Measurements from ENCODE around the gene ADAT3. TPM values are rescaled to one million over a fixed set of nuclear protein-coding genes. Genes with fewer than 3 reads are reported as not detected.

The ADAT3 gene
- polyA plus RNA-seq, 2 of the 4 experiments (the other 2 are of a cell fraction): 0.66 to 5.6 TPM

DNA sequence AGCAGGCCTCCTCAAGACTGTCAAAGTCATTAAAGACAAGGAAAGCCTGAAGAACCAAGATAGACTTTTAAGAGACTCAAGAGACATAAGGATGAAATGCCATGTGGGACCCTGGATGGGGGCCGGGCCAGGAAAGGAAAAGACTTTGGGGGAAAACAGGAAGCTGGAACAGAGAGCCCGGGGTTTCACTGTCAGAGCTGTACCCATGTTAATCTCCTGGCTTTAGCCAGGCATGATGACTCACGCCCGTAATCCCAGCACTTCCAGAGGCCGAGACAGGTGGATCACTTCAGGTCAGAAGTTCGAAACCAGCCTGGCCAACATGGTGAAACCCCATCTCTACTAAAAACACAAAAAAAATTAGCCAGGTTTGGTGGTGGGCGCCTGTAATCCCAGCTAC lies 36.2 kb upstream of the ADAT3 start (continued):
- TF ChIP-seq ELK1 (IDR thresholded peaks at IDR 0.05; ENCODE audit: low read depth, low read length) (no peak), USF2 (IDR thresholded peaks at IDR 0.05) (no peak), BCL3 (IDR thresholded peaks at IDR 0.05) (no peak)

DNA sequence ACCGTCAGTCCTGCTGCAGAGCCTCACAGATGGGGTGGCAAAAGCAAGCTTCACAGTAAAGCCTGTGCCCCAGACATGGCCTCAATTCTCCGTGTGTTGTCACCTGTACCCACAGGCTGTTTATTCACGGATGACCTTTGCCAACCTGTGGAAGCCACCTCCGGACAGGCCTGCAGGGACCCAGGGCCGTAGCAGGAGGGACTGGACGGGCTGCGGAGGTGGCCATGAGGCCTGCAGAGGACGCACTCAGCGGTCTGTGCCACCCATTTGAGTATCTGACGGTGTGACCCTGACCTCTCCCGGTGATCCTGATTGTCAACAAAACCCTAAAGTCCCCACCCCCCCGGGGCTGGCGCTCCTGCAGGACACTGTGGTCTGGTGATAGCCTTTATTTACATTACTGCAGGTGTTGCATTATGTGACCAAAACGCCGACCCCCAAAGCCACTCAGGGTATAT lies 34.0 kb upstream of the ADAT3 start:
- no peak for FAIRE-seq

DNA sequence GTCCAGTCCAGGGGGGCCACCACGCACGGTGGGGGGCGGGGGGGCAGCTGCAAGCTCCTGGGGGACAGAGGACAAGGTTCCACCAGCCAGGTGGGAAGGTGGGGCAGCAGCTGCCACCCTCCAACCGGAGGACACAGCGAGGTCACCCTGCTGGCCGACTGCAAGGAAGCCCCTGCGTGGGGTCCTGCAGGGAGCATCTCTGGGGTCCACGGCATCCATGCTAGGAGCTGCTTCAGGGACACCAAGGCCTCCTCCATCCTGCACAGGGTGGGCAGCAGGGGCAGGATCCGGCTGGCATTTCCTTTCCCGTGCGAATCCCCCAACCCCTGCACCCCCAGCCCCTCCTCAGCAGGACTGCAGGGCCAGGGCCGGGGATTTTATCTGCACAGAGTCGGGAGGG lies 33.6 kb upstream of the ADAT3 start:
- ChIA-PET CTCF (no interaction called here), POLR2A (no interaction called here)
- Histone ChIP-seq H3K4me1 (peaks cover 14% of the 10 kb centered on the region), H3K9me3 (no peaks in the 10 kb centered on the region), H3K4me3 (no peak overlapping the region), H3K4me2 (no peak overlapping the region), H3K27ac (no peak overlapping the region)
- no peak for TF ChIP-seq PBX3 (IDR thresholded peaks at IDR 0.05)
- TF ChIP-seq MAFK (IDR thresholded peaks at IDR 0.05; ENCODE audit: partially characterized antibody): no peak
- no peak for TF ChIP-seq CBX2 (IDR thresholded peaks at IDR 0.05; ENCODE audit: borderline replicate concordance, low read depth)
- TF ChIP-seq HOXB5 (CRISPR knock-in tag; IDR thresholded peaks at IDR 0.05): no peak
- TF ChIP-seq ZC3H11A (IDR thresholded peaks at IDR 0.05): no peak
- no peak for TF ChIP-seq BHLHE40 (IDR thresholded peaks at IDR 0.05; ENCODE audit: low read depth, low read length)
- TF ChIP-seq JUN (IDR thresholded peaks at IDR 0.05): no peak
- no peak for TF ChIP-seq GATA3 (IDR thresholded peaks at IDR 0.05; ENCODE audit: borderline replicate concordance)
- TF ChIP-seq, protein P1, sequence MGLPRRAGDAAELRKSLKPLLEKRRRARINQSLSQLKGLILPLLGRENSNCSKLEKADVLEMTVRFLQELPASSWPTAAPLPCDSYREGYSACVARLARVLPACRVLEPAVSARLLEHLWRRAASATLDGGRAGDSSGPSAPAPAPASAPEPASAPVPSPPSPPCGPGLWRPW (IDR thresholded peaks at IDR 0.05): no peak
- no peak for TF ChIP-seq POLR2A (IDR thresholded peaks at IDR 0.05; ENCODE audit: low read length)
- no peak for TF ChIP-seq POLR2AphosphoS2 (conservative IDR thresholded peaks at IDR 0.05; ENCODE audit: low read length)
- TF ChIP-seq RAD21 (conservative IDR thresholded peaks at IDR 0.05 in 1 of 2, IDR thresholded peaks at IDR 0.05 in 1 of 2): no peak
- TF ChIP-seq BCL3 (IDR thresholded peaks at IDR 0.05): no peak
- TF ChIP-seq RFX5 (IDR thresholded peaks at IDR 0.05): no peak
- no peak for TF ChIP-seq SREBF2 (IDR thresholded peaks at IDR 0.05)
- ATAC-seq (no peak), DNase-seq (ENCODE audit: low read depth in 1 of 2, low spot score in 1 of 2) (no peak), FAIRE-seq (no peak)
- WGBS (ENCODE audit: missing lambda C conversion rate): 96% methylated on average over 5 of the region's 13 CpGs

More for the DNA sequence above, 34.0 kb upstream of the ADAT3 start:
- no peak overlapping the region for H3K4me3 ChIP-seq
- no peak for DNase-seq (ENCODE audit: low read depth in 1 of 2, low spot score in 1 of 2)
- TF ChIP-seq EP300 (IDR thresholded peaks at IDR 0.05) (no peak), RARB (CRISPR knock-in tag; IDR thresholded peaks at IDR 0.05) (no peak), SMC3 (IDR thresholded peaks at IDR 0.05) (no peak), MAFK (IDR thresholded peaks at IDR 0.05; ENCODE audit: partially characterized antibody) (no peak), ZFP36 (IDR thresholded peaks at IDR 0.05; ENCODE audit: borderline replicate concordance, partially characterized antibody) (no peak), SREBF2 (IDR thresholded peaks at IDR 0.05) (no peak), ZC3H11A (IDR thresholded peaks at IDR 0.05) (no peak)
- ATAC-seq: no peak
- WGBS (ENCODE audit: missing lambda C conversion rate): 83% methylated on average over 8 of the region's 15 CpGs
- H3K4me1 ChIP-seq: peaks cover 10% of the 10 kb centered on the region
- H3K4me2 ChIP-seq: no peak overlapping the region
- no peak overlapping the region for H3K27ac ChIP-seq
- CTCF ChIA-PET: no interaction called here
- H3K9me3 ChIP-seq: no peaks in the 10 kb centered on the region
- POLR2A ChIA-PET: no interaction called here
